Epithelial cell of esophagus (primary cell): ENCODE data around the gene RFX7.
A peak's percentile ranks its signal among the peaks of the same experiment; 100 is the strongest.
"Not testable (repeated sequence)": the region's sequence is repeated elsewhere in the genome, so short reads cannot be mapped to it uniquely, and the experiment has no call there.

Experiments
- DNase-seq: peaks from one replicate; pipeline ENCODE4 v3.0.0; 2010; ENCODE audit warnings: low read depth
- H3K4me3 ChIP-seq: 2 replicates; pipeline ENCODE4 v1.5.1; 2011; ENCODE audit warnings: mild to moderate bottlenecking, low read length, control low read depth
- TF ChIP-seq, protein P1 (sequence below): IDR thresholded peaks from 2 replicates; pipeline ENCODE4 v1.5.1; 2011; ENCODE audit warnings: low read depth, mild to moderate bottlenecking, low read length, control low read depth, inconsistent platforms; ENCODE audit not compliant: insufficient read depth; ENCODE audit errors: missing control alignments

RFX7 gene

DNA sequence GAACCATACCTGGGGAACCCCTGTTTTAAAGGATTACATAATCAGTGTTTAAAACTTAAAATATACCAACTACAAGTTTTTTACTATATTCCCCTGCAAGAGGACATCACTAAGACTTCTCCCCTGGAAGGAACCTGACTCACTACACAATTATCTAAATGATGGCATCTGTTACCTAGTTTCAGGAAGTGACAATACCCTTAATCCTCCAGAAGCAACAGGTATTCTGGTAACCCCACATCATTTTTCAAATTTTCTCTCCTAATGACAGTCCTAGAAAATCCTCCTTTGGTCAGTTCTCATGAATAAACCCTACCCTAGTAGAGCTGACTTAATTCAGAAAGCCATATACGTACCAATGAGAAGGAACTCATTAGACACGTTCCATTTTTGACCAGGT, 78.4 kb downstream of the RFX7 start:
- no peak overlapping the region for H3K4me3 ChIP-seq
- TF ChIP-seq, protein P1, sequence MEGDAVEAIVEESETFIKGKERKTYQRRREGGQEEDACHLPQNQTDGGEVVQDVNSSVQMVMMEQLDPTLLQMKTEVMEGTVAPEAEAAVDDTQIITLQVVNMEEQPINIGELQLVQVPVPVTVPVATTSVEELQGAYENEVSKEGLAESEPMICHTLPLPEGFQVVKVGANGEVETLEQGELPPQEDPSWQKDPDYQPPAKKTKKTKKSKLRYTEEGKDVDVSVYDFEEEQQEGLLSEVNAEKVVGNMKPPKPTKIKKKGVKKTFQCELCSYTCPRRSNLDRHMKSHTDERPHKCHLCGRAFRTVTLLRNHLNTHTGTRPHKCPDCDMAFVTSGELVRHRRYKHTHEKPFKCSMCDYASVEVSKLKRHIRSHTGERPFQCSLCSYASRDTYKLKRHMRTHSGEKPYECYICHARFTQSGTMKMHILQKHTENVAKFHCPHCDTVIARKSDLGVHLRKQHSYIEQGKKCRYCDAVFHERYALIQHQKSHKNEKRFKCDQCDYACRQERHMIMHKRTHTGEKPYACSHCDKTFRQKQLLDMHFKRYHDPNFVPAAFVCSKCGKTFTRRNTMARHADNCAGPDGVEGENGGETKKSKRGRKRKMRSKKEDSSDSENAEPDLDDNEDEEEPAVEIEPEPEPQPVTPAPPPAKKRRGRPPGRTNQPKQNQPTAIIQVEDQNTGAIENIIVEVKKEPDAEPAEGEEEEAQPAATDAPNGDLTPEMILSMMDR = no peak
- peak; percentile 46 for DNase-seq

DNA sequence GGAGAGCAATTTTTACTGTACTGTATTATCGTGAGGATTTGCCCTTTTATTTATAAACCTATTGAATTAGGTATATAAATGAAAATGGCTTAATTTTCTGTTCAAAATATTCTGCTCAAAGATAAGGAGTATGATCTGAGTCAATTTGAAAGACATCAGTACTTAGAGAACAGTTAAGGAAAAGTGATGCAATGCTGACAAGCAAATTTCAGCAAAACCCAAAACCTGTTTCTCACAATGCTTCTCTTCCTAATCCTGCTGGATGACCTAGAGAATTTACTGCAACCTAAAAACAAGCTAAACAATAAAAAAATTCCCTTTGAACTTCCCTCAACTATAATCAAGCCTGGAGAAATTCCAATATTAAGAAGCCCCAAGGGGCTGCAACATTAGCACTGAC, 82.7 kb downstream of the RFX7 start:
- peak; percentile 19 for DNase-seq
- TF ChIP-seq, protein P1 = no peak
- H3K4me3 ChIP-seq = no peak overlapping the region

DNA sequence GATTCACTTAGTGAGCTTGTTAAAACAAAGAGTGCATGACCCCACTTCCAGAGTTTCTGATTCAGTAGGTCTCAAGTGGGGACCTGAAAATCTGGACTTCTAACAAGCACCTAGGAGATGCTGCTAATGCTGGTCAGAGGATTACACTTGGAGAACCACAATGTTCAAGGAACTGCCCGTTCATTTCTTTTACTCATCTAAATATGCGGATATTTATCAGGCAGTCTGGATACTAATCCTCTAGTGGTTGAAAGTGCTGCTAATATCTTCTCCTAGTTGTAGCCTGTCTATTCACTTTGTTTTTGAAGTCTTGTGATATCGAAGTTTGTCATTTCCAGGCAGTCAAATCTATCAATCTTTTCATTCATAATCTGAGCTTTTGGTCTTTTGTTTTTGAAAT, 86.8 kb downstream of the RFX7 start:
- no peak for DNase-seq
- H3K4me3 ChIP-seq = no peak overlapping the region
- TF ChIP-seq, protein P1 = no peak

DNA sequence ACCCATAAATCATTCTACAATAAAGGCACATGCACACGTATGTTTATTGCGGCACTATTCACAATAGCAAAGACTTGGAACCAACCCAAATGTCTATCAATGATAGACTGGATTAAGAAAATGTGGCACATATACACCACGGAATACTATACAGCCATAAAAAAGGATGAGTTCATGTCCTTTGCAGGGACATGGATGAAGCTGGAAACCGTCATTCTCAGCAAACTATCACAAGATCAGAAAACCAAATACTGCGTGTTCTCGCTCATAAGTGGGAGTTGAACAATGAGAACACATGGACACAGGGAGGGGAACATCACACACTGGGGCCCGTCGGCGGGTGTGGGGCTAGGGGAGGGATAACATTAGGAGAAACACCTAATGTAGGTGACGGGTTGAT, 88.4 kb downstream of the RFX7 start:
- not testable (repeated sequence) for DNase-seq, H3K4me3 ChIP-seq

DNA sequence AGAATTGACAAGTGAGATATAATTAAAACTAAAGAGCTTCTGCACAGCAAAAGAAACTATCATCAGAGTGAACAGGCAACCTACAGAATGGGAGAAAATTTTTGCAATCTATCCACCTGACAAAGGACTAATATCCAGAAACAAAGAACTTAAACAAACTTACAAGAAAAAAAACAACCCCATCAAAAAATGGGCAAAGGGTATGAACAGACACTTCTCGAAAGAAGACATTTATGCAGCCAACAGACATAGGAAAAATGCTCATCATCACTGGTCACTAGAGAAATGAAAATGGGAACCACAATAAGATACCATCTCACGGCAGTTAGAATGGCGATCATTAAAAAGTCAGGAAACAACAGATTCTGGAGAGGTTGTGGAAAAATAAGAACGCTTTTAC, 88.9 kb downstream of the RFX7 start:
- DNase-seq = not testable (repeated sequence)

DNA sequence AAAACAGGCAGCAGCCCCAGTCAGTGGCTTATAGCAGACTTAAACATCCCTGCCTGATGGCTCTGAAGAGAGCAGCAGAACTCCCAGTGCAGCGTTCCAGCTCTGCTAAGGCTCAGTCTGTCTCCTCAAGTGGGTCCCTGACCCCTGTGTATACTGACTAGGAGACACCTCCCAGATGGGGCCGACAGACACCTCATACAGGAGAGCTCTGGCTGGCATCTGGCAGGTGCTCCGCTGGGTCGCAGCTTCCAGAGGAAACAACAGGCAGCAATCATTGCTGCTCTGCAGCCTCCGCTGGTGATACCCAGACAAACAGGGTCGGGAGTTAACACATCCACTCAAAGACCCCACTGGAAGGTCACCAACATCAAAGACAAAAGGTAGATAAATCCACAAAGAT, 93.5 kb downstream of the RFX7 start:
- DNase-seq = no peak
- H3K4me3 ChIP-seq = no peak overlapping the region
- TF ChIP-seq, protein P1 = no peak

More for the DNA sequence above, 88.9 kb downstream of the RFX7 start:
- not testable (repeated sequence) for H3K4me3 ChIP-seq

DNA sequence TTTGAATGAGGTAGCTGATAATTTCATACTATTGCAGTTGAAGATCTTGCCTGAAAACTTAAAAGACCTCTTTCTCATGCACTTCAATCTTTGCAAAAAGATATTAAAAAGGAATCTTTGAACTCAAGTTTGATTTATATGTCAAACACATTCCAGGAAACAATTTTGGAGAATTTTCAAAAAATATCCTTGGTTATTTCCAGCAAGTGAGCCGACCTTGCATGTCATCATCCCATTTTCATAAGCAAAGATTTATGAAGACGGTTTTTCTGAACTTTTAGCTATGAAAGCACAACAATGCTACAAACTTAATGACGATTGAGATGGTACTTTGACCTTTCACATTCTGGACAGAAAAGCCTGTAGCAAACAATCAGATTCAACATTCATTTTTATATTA, 95.6 kb downstream of the RFX7 start:
- no peak for DNase-seq
- no peak overlapping the region for H3K4me3 ChIP-seq
- TF ChIP-seq, protein P1 = no peak

DNA sequence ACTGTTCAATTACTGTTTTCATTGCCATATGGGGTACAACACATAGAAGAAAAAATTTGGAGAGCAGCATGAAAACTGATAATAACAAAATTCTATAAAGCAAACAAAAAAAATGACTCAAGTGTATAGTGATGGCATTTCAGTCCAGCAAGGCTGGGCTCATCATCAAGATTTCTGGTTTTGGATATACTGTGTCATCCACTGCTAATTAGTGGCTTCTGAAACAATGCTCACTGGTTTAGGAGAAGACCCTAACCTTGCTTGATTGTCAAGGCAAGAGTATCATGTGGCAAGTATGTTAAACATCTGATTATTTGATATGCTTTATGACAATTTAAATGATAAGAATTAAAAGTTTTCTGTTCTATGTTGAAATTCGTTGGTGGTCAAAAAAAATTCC, 96.9 kb downstream of the RFX7 start:
- TF ChIP-seq, protein P1 = no peak
- no peak overlapping the region for H3K4me3 ChIP-seq
- no peak for DNase-seq
